DND-41 (cell line): Measurements from ENCODE around the gene MSRB3.

Source experiments
- EZH2 ChIP-seq: IDR thresholded peaks from 3 replicates; pipeline ENCODE4 v1.6.1; 2012; ENCODE audit warnings: borderline replicate concordance, low read depth, mild to moderate bottlenecking, moderate library complexity, low read length, inconsistent platforms; ENCODE audit not compliant: severe bottlenecking
- TF ChIP-seq, protein P1 (sequence below): IDR thresholded peaks from 2 replicates; pipeline ENCODE4 v1.5.1; 2012; ENCODE audit warnings: borderline replicate concordance, low read length, moderate library complexity, mild to moderate bottlenecking; ENCODE audit not compliant: poor library complexity, severe bottlenecking; ENCODE audit errors: extremely low read depth

- TF ChIP-seq, protein P1, sequence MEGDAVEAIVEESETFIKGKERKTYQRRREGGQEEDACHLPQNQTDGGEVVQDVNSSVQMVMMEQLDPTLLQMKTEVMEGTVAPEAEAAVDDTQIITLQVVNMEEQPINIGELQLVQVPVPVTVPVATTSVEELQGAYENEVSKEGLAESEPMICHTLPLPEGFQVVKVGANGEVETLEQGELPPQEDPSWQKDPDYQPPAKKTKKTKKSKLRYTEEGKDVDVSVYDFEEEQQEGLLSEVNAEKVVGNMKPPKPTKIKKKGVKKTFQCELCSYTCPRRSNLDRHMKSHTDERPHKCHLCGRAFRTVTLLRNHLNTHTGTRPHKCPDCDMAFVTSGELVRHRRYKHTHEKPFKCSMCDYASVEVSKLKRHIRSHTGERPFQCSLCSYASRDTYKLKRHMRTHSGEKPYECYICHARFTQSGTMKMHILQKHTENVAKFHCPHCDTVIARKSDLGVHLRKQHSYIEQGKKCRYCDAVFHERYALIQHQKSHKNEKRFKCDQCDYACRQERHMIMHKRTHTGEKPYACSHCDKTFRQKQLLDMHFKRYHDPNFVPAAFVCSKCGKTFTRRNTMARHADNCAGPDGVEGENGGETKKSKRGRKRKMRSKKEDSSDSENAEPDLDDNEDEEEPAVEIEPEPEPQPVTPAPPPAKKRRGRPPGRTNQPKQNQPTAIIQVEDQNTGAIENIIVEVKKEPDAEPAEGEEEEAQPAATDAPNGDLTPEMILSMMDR = no peak
- TF ChIP-seq EZH2 = no peak
Observed at GRCh38 chr12:65446901-65447300, 168.4 kb downstream of the MSRB3 start.
